H9 (cell line): Measurements from ENCODE around the gene AMPD2. TPM values are rescaled to one million over a fixed set of nuclear protein-coding genes. Genes with fewer than 3 reads are reported as not detected.

Experiments used
- DNase-seq: peaks from one replicate; pipeline ENCODE4 v3.0.0-alpha.2; 2017
- H2AFZ ChIP-seq: one replicate; pipeline ENCODE4 v1.6.1; 2013; ENCODE audit warnings: mild to moderate bottlenecking, low read length, control low read depth, moderate library complexity
- H2AK5ac ChIP-seq: 2 replicates; pipeline ENCODE4 v1.6.1; 2013; ENCODE audit warnings: low read length, control low read depth, mixed read lengths; ENCODE audit not compliant: insufficient read length
- H2BK120ac ChIP-seq: one replicate; pipeline ENCODE4 v1.6.1; 2013; ENCODE audit warnings: low read depth, mild to moderate bottlenecking, low read length, control low read depth, inconsistent platforms; ENCODE audit not compliant: poor library complexity, severe bottlenecking
- H2BK12ac ChIP-seq: 2 replicates; pipeline ENCODE4 v1.6.1; 2013; ENCODE audit warnings: low read length, control low read depth, mixed read lengths, low read depth; ENCODE audit not compliant: insufficient read length
- H2BK15ac ChIP-seq: 2 replicates; pipeline ENCODE4 v1.6.1; 2013; ENCODE audit warnings: low read depth, low read length, control low read depth
- H2BK20ac ChIP-seq: one replicate; pipeline ENCODE4 v1.6.1; 2013; ENCODE audit warnings: low read depth, mild to moderate bottlenecking, low read length, control low read depth, inconsistent platforms; ENCODE audit not compliant: poor library complexity, severe bottlenecking
- H2BK5ac ChIP-seq: 2 replicates; pipeline ENCODE4 v1.6.1; 2013; ENCODE audit warnings: low read length, control low read depth, mixed read lengths; ENCODE audit not compliant: insufficient read length
- H3K14ac ChIP-seq: 2 replicates; pipeline ENCODE4 v1.6.1; 2013; ENCODE audit warnings: low read length, control low read depth; ENCODE audit not compliant: insufficient read depth
- H3K18ac ChIP-seq: 2 replicates; pipeline ENCODE4 v1.6.1; 2013; ENCODE audit warnings: low read depth, mild to moderate bottlenecking, mixed read lengths, low read length, control low read depth; ENCODE audit not compliant: insufficient read length
- H3K23ac ChIP-seq: 2 replicates; pipeline ENCODE4 v1.6.1; 2013; ENCODE audit warnings: low read length, control low read depth, mixed read lengths, low read depth; ENCODE audit not compliant: insufficient read length
- H3K23me2 ChIP-seq: 2 replicates; pipeline ENCODE4 v1.6.1; 2013; ENCODE audit warnings: low read depth, mild to moderate bottlenecking, mixed read lengths, low read length, control low read depth; ENCODE audit not compliant: insufficient read length, poor library complexity, severe bottlenecking
- H3K27ac ChIP-seq: 2 replicates; pipeline ENCODE4 v1.5.1; 2013; ENCODE audit warnings: low read length, control low read depth, mixed read lengths, low read depth; ENCODE audit not compliant: insufficient read length
- H3K27me3 ChIP-seq: 2 replicates; pipeline ENCODE4 v1.6.1; 2013; ENCODE audit warnings: low read length, control low read depth, inconsistent platforms; ENCODE audit not compliant: insufficient read depth
- H3K4ac ChIP-seq: 2 replicates; pipeline ENCODE4 v1.6.1; 2013; ENCODE audit warnings: low read depth, mild to moderate bottlenecking, control low read depth, inconsistent platforms, low read length, moderate library complexity
- H3K4me1 ChIP-seq: 2 replicates; pipeline ENCODE4 v1.6.1; 2013; ENCODE audit warnings: low read length, control low read depth, inconsistent platforms; ENCODE audit not compliant: insufficient read depth
- H3K4me2 ChIP-seq: 2 replicates; pipeline ENCODE4 v1.6.1; 2013; ENCODE audit warnings: low read length, control low read depth, mixed read lengths; ENCODE audit not compliant: insufficient read length, insufficient read depth
- H3K56ac ChIP-seq: 2 replicates; pipeline ENCODE4 v1.6.1; 2013; ENCODE audit warnings: low read depth, mild to moderate bottlenecking, mixed read lengths, low read length, control low read depth; ENCODE audit not compliant: insufficient read length
- H3K79me1 ChIP-seq: 2 replicates; pipeline ENCODE4 v1.6.1; 2013; ENCODE audit warnings: low read depth, mild to moderate bottlenecking, moderate library complexity, low read length, control low read depth, inconsistent platforms; ENCODE audit not compliant: insufficient read depth, poor library complexity, severe bottlenecking
- H3K79me2 ChIP-seq: 2 replicates; pipeline ENCODE4 v1.6.1; 2013; ENCODE audit warnings: low read length, control low read depth, inconsistent platforms; ENCODE audit not compliant: insufficient read depth
- H3K9ac ChIP-seq: 2 replicates; pipeline ENCODE4 v1.6.1; 2013; ENCODE audit warnings: low read length, control low read depth, mixed read lengths; ENCODE audit not compliant: insufficient read length; ENCODE audit errors: extremely low read depth
- H3K9me3 ChIP-seq: one replicate; pipeline ENCODE4 v1.6.1; 2013; ENCODE audit warnings: low read depth, low read length, inconsistent platforms; ENCODE audit not compliant: control insufficient read depth
- H3T11ph ChIP-seq: one replicate; pipeline ENCODE4 v1.6.1; 2013; ENCODE audit warnings: mild to moderate bottlenecking, low read length, control low read depth, inconsistent platforms
- H4K20me1 ChIP-seq: one replicate; pipeline ENCODE4 v1.6.1; 2013; ENCODE audit not compliant: control insufficient read depth, insufficient read length, insufficient read depth
- H4K5ac ChIP-seq: 2 replicates; pipeline ENCODE4 v1.6.1; 2013; ENCODE audit warnings: low read depth, mild to moderate bottlenecking, mixed read lengths, low read length, control low read depth; ENCODE audit not compliant: insufficient read length
- H4K8ac ChIP-seq: replicated peaks from 2 replicates; pipeline ENCODE4 v1.6.1; 2013; ENCODE audit warnings: low read length, control low read depth, mixed read lengths, low read depth; ENCODE audit not compliant: insufficient read length
- H4K91ac ChIP-seq: 2 replicates; pipeline ENCODE4 v1.6.1; 2013; ENCODE audit warnings: low read depth, mild to moderate bottlenecking, moderate library complexity, mixed read lengths, low read length, control low read depth; ENCODE audit not compliant: insufficient read length
- H3K27ac Mint-ChIP-seq, 3 experiments: 2 replicates in 2 of 3; 3 replicates in 1 of 3; pipeline ENCODE4 v1.8.0; 2020 to 2021; ENCODE audit warnings: mixed read lengths in 3 of 3, mild to moderate bottlenecking in 1 of 3, moderate library complexity in 1 of 3
- H3K27me3 Mint-ChIP-seq: 2 replicates; pipeline ENCODE4 v1.8.0; 2021; ENCODE audit warnings: low read depth, mild to moderate bottlenecking, moderate library complexity, mixed read lengths
- H3K36me3 Mint-ChIP-seq, 3 experiments: 2 replicates in 2 of 3; 3 replicates in 1 of 3; pipeline ENCODE4 v1.8.0; 2020 to 2021; ENCODE audit warnings: low read depth in 3 of 3, mixed read lengths in 3 of 3; ENCODE audit not compliant: insufficient read depth in 1 of 3
- H3K4me1 Mint-ChIP-seq, 2 experiments: 2 replicates each; pipeline ENCODE4 v1.8.0; 2020; ENCODE audit warnings: mixed read lengths in 2 of 2
- H3K4me3 Mint-ChIP-seq, 2 experiments: 2 replicates in 1 of 2; 3 replicates in 1 of 2; pipeline ENCODE4 v1.8.0; 2020 to 2021; ENCODE audit warnings: mild to moderate bottlenecking in 2 of 2, mixed read lengths in 2 of 2, moderate library complexity in 1 of 2
- H3K9me3 Mint-ChIP-seq, 2 experiments: 2 replicates in 1 of 2; 3 replicates in 1 of 2; pipeline ENCODE4 v1.8.0; 2020; ENCODE audit warnings: mild to moderate bottlenecking in 2 of 2, mixed read lengths in 2 of 2, moderate library complexity in 1 of 2
- CTCF ChIP-seq: fragments of 200-600 bp; sonication (generic); conservative IDR thresholded peaks from 3 replicates; pipeline ENCODE4 v1.8.0; 2021; ENCODE audit warnings: antibody characterized with exemption, mild to moderate bottlenecking
- WGBS: extraction: QIAGEN DNeasy Blood & Tissue Kit; methylation state at CpG from one replicate; pipeline ENCODE4 v1.1.7; 2013; ENCODE audit warnings: missing lambda C conversion rate, low lambda C conversion rate, mixed read lengths; ENCODE audit not compliant: insufficient read length; ENCODE audit errors: extremely low coverage; 5-methylcytosine and 5-hydroxymethylcytosine counted together
- total RNA-seq: library from RNA; stranded (reverse); gene quantifications from 2 replicates; pipeline ENCODE4 v1.2.1, GENCODE V29; 2021

AMPD2 gene
- total RNA-seq, 1 experiment from 2014 or later: 65.1 TPM

- Histone ChIP-seq H2BK15ac (no peak overlapping the region), H3K23ac (no peak overlapping the region), H2BK120ac (no peak overlapping the region), H3K27ac (no peak overlapping the region), H2BK12ac (no peak overlapping the region), H3K4ac (no peak overlapping the region), H3K9me3 (no peaks in the 10 kb centered on the region), H3K79me2 (no peaks in the 10 kb centered on the region; the same call in 1 of the 2 replicates), H2BK20ac (no peak overlapping the region), H3K56ac (no peak overlapping the region), H3K4me2 (no peak overlapping the region), H4K91ac (no peak overlapping the region), H3K23me2 (no peaks in the 10 kb centered on the region), H3T11ph (no peak overlapping the region), H4K20me1 (no peaks in the 10 kb centered on the region), H2BK5ac (no peak overlapping the region), H3K4me1 (no peaks in the 10 kb centered on the region), H3K79me1 (no peaks in the 10 kb centered on the region), H3K9ac (no peak overlapping the region), H2AK5ac (no peak overlapping the region), H3K14ac (no peak overlapping the region), H4K5ac (no peak overlapping the region), H4K8ac (no peak overlapping the region), H2AFZ (no peak overlapping the region), H3K18ac (no peak overlapping the region), H3K27me3 (no peaks in the 10 kb centered on the region)
- no peaks in the 10 kb centered on the region for H3K27me3 Mint-ChIP-seq
- H3K4me1 Mint-ChIP-seq: peaks cover 5 to 22% of the 10 kb centered on the region in 2 experiments
- H3K36me3 Mint-ChIP-seq: peaks cover 25 to 48% (median 43%) of the 10 kb centered on the region in 3 experiments; a peak in 6 of 7 replicates
- H3K9me3 Mint-ChIP-seq: no peaks in the 10 kb centered on the region
- WGBS: no CpG with 5 or more reads among the region's 23 CpGs
- DNase-seq: no peak
- H3K27ac Mint-ChIP-seq: no peak overlapping the region
- H3K4me3 Mint-ChIP-seq: no peak overlapping the region
- TF ChIP-seq CTCF: no peak
Observed at GRCh38 chr1:109627692-109628399, 8.2 kb downstream of the AMPD2 start.
